HCT116 (cell line): Measurements from ENCODE around the gene BSN.

ENCODE experiments used
- CEBPB ChIP-seq: IDR thresholded peaks from 2 replicates; pipeline ENCODE4 v1.6.1; 2012; ENCODE audit warnings: low read depth
- EGR1 ChIP-seq: IDR thresholded peaks from 2 replicates; pipeline ENCODE4 v1.6.1; 2012; ENCODE audit warnings: low read depth
- ELF1 ChIP-seq: IDR thresholded peaks from 2 replicates; pipeline ENCODE4 v1.6.1; 2012; ENCODE audit warnings: low read depth, borderline replicate concordance
- EZH2 ChIP-seq: fragments of 200-600 bp; sonication (generic); IDR thresholded peaks from 2 replicates; pipeline ENCODE4 v1.6.1; 2017; ENCODE audit warnings: antibody characterized with exemption, mixed run types
- EZH2phosphoT487 ChIP-seq: fragments of 200-600 bp; IDR thresholded peaks from 2 replicates; pipeline ENCODE4 v1.6.1; 2018; ENCODE audit warnings: antibody characterized with exemption, borderline replicate concordance
- POLR2A ChIP-seq: IDR thresholded peaks from 2 replicates; pipeline ENCODE4 v1.7.0; 2011; ENCODE audit warnings: borderline replicate concordance; ENCODE audit not compliant: insufficient read depth, insufficient read length; ENCODE audit errors: extremely low read depth
- POLR2AphosphoS5 ChIP-seq: IDR thresholded peaks from 2 replicates; pipeline ENCODE4 v1.6.1; 2011; ENCODE audit warnings: mild to moderate bottlenecking, low read depth, low read length, moderate library complexity
- SIN3A ChIP-seq: IDR thresholded peaks from 2 replicates; pipeline ENCODE4 v1.6.1; 2012; ENCODE audit warnings: low read depth
- SRF ChIP-seq: IDR thresholded peaks from 2 replicates; pipeline ENCODE4 v1.6.1; 2012; ENCODE audit warnings: low read depth
- YY1 ChIP-seq: IDR thresholded peaks from 2 replicates; pipeline ENCODE4 v1.6.1; 2011; ENCODE audit warnings: low read length, low read depth, moderate library complexity, mild to moderate bottlenecking; ENCODE audit not compliant: insufficient replicate concordance; ENCODE audit errors: extremely low read depth
- ZFX ChIP-seq: fragments of 450-650 bp; IDR thresholded peaks from 2 replicates; pipeline ENCODE4 v1.6.1; 2017
- TF ChIP-seq, protein P1 (sequence below), 3 experiments: fragments of 200-600 bp in 1 of 3; sonication (generic) in 1 of 3; IDR thresholded peaks in 2 of 3; conservative IDR thresholded peaks in 1 of 3; 2 replicates each; pipeline ENCODE4 v1.5.1; 2012 to 2017; ENCODE audit warnings: low read depth in 2 of 3, low read length in 2 of 3, antibody characterized with exemption in 1 of 3, borderline replicate concordance in 1 of 3, control low read depth in 1 of 3, mild to moderate bottlenecking in 1 of 3, mixed read lengths in 1 of 3, mixed run types in 1 of 3, moderate library complexity in 1 of 3; ENCODE audit not compliant: insufficient read depth in 1 of 3
- TF ChIP-seq, protein P2 (sequence below): IDR thresholded peaks from 2 replicates; pipeline ENCODE4 v1.6.1; 2012; ENCODE audit warnings: low read depth

DNA sequence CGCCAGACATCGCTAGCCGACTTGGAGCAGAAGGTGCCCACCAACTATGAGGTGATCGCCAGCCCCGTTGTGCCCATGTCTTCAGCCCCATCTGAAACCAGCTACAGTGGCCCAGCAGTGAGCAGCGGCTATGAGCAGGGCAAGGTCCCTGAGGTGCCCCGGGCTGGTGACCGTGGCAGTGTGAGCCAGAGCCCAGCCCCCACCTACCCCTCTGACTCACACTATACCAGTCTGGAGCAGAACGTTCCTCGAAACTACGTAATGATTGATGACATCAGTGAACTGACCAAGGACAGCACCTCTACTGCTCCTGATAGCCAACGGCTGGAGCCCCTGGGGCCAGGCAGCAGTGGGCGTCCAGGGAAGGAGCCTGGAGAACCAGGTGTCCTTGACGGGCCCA is 107.0 kb downstream of the BSN start:
- no peak for TF ChIP-seq POLR2AphosphoS5
- TF ChIP-seq CEBPB: no peak
- no peak for TF ChIP-seq EZH2phosphoT487
- TF ChIP-seq, protein P1, sequence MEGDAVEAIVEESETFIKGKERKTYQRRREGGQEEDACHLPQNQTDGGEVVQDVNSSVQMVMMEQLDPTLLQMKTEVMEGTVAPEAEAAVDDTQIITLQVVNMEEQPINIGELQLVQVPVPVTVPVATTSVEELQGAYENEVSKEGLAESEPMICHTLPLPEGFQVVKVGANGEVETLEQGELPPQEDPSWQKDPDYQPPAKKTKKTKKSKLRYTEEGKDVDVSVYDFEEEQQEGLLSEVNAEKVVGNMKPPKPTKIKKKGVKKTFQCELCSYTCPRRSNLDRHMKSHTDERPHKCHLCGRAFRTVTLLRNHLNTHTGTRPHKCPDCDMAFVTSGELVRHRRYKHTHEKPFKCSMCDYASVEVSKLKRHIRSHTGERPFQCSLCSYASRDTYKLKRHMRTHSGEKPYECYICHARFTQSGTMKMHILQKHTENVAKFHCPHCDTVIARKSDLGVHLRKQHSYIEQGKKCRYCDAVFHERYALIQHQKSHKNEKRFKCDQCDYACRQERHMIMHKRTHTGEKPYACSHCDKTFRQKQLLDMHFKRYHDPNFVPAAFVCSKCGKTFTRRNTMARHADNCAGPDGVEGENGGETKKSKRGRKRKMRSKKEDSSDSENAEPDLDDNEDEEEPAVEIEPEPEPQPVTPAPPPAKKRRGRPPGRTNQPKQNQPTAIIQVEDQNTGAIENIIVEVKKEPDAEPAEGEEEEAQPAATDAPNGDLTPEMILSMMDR (IDR thresholded peaks at IDR 0.05 in 2 of 3, conservative IDR thresholded peaks at IDR 0.05 in 1 of 3; ENCODE audit: borderline replicate concordance in 1 of 3, insufficient read depth in 1 of 3, low read depth in 2 of 3, low read length in 2 of 3): no peak
- TF ChIP-seq, protein P2, sequence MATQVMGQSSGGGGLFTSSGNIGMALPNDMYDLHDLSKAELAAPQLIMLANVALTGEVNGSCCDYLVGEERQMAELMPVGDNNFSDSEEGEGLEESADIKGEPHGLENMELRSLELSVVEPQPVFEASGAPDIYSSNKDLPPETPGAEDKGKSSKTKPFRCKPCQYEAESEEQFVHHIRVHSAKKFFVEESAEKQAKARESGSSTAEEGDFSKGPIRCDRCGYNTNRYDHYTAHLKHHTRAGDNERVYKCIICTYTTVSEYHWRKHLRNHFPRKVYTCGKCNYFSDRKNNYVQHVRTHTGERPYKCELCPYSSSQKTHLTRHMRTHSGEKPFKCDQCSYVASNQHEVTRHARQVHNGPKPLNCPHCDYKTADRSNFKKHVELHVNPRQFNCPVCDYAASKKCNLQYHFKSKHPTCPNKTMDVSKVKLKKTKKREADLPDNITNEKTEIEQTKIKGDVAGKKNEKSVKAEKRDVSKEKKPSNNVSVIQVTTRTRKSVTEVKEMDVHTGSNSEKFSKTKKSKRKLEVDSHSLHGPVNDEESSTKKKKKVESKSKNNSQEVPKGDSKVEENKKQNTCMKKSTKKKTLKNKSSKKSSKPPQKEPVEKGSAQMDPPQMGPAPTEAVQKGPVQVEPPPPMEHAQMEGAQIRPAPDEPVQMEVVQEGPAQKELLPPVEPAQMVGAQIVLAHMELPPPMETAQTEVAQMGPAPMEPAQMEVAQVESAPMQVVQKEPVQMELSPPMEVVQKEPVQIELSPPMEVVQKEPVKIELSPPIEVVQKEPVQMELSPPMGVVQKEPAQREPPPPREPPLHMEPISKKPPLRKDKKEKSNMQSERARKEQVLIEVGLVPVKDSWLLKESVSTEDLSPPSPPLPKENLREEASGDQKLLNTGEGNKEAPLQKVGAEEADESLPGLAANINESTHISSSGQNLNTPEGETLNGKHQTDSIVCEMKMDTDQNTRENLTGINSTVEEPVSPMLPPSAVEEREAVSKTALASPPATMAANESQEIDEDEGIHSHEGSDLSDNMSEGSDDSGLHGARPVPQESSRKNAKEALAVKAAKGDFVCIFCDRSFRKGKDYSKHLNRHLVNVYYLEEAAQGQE: no peak
- no peak for TF ChIP-seq POLR2A
- no peak for TF ChIP-seq ELF1
- TF ChIP-seq ZFX: no peak
- no peak for TF ChIP-seq EGR1
- TF ChIP-seq EZH2: no peak
- no peak for TF ChIP-seq SRF
- TF ChIP-seq SIN3A: no peak
- no peak for TF ChIP-seq YY1
